ENCODE measurements around the gene TMEM185B. TPM values are rescaled to one million over a fixed set of nuclear protein-coding genes. Genes with fewer than 3 reads are reported as not detected.

Gene TMEM185B
- total RNA-seq, result 32.1 and 36.6 TPM in 2 replicates

DNA sequence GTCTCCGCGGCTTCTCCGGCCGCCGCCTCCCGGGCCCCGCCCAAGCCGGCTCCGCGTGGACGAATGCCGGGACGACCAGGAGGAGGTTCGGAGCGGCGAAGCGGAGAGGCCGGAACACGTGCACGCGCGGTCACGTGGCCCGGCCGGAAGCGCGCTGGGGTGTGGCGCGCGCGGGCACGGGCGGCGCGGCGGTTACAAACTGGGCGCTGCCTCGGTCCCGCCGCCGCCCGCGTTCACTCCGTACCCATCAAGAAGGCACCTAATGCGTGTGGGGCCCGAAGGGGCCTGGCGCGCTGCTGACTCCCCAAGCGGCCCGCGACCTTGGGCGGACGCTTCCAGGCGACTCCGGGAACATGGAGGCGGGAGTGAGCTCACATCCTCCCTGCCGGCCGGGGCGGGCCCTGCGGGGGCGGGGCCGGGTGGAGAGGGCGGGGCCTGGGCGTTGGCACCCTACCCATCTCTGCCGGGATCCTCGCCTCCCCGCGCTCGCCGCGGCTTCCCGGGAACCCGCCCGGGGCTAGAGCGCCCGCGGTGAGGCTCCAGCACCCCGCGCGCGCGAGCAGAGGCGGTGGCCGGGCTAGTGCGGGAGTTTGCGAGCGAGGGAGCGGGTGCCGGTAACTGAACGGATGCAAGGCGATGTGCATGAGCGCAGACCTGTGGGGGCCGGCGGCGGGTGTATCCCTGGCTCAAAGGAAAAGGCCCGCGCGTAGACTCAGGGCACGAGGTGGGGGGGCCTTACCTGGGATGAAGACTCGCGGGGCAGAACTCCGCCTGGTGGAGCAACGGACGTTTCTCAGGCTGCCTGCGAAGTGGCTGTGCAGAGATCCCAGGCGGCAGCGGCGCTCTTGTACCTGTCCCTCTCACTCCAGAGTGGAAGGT is at the start of gene TMEM185B:
TSS of gene TMEM185B (minus strand) at position 367 of the 879 bp plus-strand sequence. CDS start 424 bp downstream, outside the sequence.

DNA sequence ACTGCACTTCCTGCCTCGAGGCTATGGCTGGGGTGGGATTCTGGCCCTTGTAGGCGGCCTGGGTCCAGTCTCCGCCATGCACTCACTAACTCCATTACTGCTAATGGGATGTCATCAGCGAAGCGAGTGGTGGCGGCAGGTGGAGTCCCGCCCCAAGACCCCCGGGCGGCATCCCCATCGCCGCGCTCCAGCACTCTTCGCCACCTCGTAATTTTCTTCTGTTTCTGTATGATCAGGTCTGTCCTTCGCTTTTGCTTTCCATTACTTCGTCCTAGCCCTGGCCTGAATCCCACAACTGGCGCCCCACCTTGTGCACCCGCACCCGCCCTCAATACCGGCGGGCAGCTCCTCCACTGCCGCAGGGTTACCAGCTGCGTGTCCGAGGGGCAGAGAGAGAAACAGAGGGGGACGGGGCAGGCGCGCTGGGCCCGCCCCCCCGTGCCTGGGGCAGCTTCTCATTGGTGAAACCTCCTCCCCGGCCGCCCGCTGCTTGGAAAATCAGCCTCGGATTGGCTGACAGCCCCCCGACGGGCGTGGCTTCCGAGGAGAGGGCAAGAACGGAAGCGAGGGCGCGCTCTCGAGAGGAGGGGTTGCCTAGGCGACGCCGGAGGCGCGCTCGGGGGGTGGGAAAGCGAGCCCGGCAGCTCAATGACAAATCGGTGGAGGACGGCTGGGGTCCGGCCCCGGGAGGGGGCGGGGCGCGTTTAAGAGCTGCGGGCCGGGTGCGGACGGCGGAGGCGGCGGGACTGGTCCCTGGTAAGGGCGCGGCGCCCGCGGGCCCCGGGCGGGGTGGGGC is 29.2 kb upstream of the TMEM185B start, which contains the start of gene RALB:
TSS of gene RALB (plus strand) at position 628 of the 796 bp plus-strand sequence. CDS start 25,813 bp downstream, outside the sequence.

Other genes starting within 250 kb of the TMEM185B start
- 8.5 and 12.9 TPM in 2 replicates for gene EPB41L5, start 210.3 kb downstream of the TMEM185B start, total RNA-seq
- gene RALB, start 29.5 kb upstream of the TMEM185B start, total RNA-seq, result 75.2 and 109 TPM in 2 replicates
- not detected in 2 replicates for gene INHBB, start 122.7 kb upstream of the TMEM185B start, total RNA-seq